GM10266 (cell line): ENCODE measurements around the gene RFX7.

ENCODE experiments used
- DNase-seq: peaks from one replicate; pipeline ENCODE4 v3.0.0; 2012; ENCODE audit errors: extremely low spot score
- TF ChIP-seq, protein P1 (sequence below): IDR thresholded peaks from 2 replicates; pipeline ENCODE4 v1.5.1; 2012; ENCODE audit warnings: mild to moderate bottlenecking, low read depth; ENCODE audit not compliant: control insufficient read depth, insufficient read depth; ENCODE audit errors: missing control alignments

The RFX7 gene

DNA sequence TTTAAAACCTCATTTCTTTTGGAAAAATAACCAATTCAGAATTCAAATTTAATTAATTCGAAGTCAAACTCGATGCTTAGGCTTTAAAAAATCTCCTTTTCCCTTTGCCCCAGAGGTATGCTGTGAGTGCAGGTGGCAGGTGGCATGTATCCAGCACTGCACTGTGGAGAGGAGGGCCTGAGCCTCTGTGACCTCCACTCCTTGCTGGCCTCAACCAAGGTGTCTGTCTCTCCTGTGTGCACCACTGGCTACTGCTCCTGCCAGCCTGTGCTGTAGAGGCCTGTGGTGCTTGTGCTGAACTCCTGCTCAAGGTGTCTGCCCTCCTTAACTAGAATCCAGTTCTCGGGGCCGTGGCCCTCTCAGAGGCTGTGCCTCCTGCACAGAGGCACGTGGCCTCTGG, 194.1 kb downstream of the RFX7 start:
- TF ChIP-seq, protein P1, sequence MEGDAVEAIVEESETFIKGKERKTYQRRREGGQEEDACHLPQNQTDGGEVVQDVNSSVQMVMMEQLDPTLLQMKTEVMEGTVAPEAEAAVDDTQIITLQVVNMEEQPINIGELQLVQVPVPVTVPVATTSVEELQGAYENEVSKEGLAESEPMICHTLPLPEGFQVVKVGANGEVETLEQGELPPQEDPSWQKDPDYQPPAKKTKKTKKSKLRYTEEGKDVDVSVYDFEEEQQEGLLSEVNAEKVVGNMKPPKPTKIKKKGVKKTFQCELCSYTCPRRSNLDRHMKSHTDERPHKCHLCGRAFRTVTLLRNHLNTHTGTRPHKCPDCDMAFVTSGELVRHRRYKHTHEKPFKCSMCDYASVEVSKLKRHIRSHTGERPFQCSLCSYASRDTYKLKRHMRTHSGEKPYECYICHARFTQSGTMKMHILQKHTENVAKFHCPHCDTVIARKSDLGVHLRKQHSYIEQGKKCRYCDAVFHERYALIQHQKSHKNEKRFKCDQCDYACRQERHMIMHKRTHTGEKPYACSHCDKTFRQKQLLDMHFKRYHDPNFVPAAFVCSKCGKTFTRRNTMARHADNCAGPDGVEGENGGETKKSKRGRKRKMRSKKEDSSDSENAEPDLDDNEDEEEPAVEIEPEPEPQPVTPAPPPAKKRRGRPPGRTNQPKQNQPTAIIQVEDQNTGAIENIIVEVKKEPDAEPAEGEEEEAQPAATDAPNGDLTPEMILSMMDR, result no peak
- DNase-seq, result no peak

DNA sequence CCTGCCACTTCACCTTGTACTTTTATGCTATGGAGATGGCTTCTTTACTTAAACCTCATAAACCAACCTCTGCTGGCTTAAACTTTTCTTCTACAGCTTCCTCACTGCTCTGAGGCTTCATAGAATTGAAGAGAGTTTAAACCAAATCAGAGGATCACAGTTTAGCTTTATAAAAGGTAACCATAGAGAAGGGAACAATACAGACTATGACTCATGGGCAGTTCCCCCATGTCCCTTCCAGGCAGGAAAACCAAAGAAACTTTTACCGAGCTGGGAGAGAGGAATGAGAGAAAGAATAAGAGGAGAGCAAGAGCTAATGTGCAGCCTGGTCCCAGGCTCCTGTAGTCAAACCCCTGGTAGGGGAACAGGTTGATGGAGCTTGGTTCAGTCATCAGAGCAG, 196.3 kb downstream of the RFX7 start:
- DNase-seq, result no peak
- TF ChIP-seq, protein P1, result no peak

DNA sequence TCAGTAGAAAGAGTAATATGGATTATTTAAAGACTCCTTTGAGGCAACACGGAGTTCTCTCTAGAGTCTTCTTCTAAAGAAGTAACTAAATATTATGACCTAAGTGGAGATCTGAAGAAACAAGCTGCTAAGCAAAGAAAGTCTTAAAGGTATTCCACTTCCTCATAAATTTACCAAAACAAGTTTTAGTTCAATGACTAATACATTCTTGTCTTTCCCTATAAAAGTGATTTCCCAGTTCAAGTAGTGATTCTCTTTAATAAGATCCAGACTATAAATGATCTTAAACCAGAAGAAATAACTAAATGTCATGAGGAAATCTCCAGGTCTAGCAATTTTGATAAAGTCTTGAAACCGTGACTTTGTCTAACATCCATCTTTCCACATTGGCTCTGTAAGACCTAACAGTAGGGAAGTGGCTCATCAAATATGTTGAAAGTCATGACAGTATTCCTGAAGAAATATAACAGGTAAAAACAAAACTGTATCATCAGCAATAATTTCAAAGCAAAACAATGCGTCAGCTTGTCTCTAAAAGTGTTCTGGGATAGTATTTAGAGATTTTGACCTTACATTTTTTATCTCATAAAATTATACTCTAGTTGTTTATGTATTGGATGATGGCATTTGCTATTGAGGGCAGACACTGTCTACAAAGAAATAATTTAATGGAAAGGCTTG, 198.5 kb downstream of the RFX7 start:
- TF ChIP-seq, protein P1, result no peak
- no peak for DNase-seq

DNA sequence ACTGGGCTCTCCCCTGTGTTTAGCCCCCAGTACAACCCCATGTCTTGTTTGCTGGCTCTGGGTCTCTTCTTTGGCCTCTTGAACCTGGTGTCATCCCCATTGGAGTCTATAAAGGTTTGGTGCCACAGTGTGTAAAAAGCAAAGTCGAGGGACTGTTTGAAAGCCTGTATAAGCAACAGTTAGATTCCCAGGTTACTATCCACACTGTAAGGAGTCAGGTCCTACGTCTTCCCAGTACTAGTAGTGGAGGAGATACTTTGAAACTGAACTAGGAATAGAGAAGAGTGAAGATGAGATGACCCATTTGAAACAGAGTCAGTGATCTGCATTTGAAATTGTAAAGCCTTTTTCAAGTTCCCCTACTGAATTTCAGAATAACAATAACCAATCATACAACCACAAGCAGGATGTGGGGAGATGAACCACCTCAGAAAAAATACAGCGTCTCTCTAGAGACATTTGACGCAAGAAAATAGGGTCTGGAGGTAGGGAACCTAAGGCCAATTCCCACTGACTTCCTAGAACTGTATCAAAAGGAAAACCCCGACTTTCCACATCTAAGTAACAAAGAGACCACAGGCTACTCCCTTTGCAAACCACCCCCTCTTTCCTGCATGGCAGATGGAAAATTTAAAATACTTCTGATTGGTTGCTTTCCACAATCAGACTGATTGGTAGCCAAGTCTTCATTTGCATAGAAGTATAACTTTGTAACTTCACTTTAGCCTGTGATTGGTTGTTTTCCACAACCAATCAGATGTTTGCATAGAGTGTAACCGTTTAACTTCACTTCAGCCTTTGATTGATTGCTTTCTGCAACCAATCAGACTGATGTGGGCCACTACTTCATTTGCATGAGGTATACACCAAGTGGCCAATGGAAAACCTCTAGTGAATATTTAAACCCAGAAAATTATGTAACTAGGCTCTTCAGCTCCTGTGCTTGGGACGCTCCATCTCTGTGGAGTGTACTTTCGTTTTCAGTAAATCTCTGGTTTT, 200.4 kb downstream of the RFX7 start:
- TF ChIP-seq, protein P1, result no peak
- DNase-seq, result peak; percentile 13

DNA sequence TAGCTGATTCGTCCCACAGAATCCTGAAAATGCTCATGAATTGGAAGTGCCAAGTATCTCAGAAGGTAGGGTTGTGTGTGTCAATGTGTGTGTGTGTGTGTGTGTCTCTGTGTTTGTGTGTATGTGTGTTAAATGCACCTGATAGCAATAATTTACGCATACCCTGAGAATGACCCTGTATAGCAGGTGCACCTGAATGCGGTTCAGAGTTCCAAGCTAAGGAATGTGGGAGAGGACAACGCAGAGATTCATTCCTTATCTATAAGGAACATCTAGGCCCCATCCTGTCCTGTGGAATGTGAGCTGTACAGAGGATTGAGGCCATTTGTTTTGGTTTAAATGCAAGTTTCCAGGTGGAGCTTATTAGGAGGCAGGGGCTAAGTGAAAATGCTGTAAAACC, 201.2 kb downstream of the RFX7 start:
- DNase-seq, result no peak
- TF ChIP-seq, protein P1, result no peak

DNA sequence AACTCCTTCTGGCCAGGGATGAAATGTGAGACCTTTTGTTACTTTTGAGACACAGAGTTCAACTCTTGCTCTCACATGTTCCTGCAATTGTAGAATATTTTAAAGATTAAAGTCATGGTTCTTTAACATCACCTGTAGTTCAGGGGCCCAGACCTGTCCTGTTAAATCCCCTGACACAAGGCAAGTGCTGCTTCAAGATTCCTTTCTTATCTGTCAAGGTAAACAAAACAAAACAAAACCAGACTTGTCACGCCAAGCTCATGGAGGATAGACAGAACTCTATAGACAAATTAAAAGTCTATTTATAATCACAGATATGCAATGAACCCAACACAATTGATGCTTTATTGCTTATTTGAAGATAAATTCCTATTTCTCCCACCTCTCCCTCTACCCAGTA, 201.6 kb downstream of the RFX7 start:
- TF ChIP-seq, protein P1, result no peak
- no peak for DNase-seq
